Keratinocyte (primary cell): ENCODE measurements around the gene SPRED1. TPM values are rescaled to one million over a fixed set of nuclear protein-coding genes. Genes with fewer than 3 reads are reported as not detected.

Source experiments
- DNase-seq: peaks from one replicate; pipeline ENCODE4 v3.0.0-alpha.2; 2011; ENCODE audit warnings: low read depth, missing footprints, low spot score
- FAIRE-seq: peaks from 2 replicates; lab custom pipeline; 2011; peaks lifted over from hg19 to GRCh38; lab: Jason Lieb, UNC
- H2AFZ ChIP-seq: 2 replicates; pipeline ENCODE4 v1.6.0; 2012; ENCODE audit warnings: low read length, control low read depth, inconsistent platforms; ENCODE audit not compliant: control insufficient read depth
- H3K27ac ChIP-seq: 2 replicates; pipeline ENCODE4 v1.5.1; 2011; ENCODE audit warnings: low read length; ENCODE audit not compliant: control insufficient read depth, insufficient read depth
- H3K27me3 ChIP-seq: 3 replicates; pipeline ENCODE4 v1.6.0; 2011; ENCODE audit warnings: low read length; ENCODE audit not compliant: control insufficient read depth, insufficient read depth; ENCODE audit errors: extremely low read depth
- H3K36me3 ChIP-seq, 2 experiments: 2 replicates in 1 of 2; 3 replicates in 1 of 2; pipeline ENCODE4 v1.5.1; 2011; ENCODE audit warnings: low read length in 2 of 2, mild to moderate bottlenecking in 1 of 2; ENCODE audit not compliant: control insufficient read depth in 2 of 2, insufficient read depth in 2 of 2; ENCODE audit errors: extremely low read depth in 1 of 2
- H3K4me1 ChIP-seq: 3 replicates; pipeline ENCODE4 v1.5.1; 2011; ENCODE audit warnings: low read length; ENCODE audit not compliant: control insufficient read depth, insufficient read depth; ENCODE audit errors: extremely low read depth
- H3K4me2 ChIP-seq: 3 replicates; pipeline ENCODE4 v1.6.0; 2011; ENCODE audit warnings: low read depth, low read length; ENCODE audit not compliant: control insufficient read depth, insufficient read depth; ENCODE audit errors: extremely low read depth
- H3K4me3 ChIP-seq, 3 experiments: fragments of 200-600 bp in 1 of 3; sonication (generic) in 1 of 3; 2 replicates in 2 of 3; 3 replicates in 1 of 3; pipeline ENCODE4 v1.5.1; 2011 to 2016; ENCODE audit warnings: low read length in 3 of 3, mild to moderate bottlenecking in 3 of 3, control low read depth in 2 of 3, inconsistent platforms in 1 of 3, low read depth in 1 of 3, mixed read lengths in 1 of 3, mixed run types in 1 of 3, moderate library complexity in 1 of 3; ENCODE audit not compliant: control insufficient read depth in 2 of 3, insufficient read depth in 2 of 3; ENCODE audit errors: extremely low read depth in 1 of 3
- H3K79me2 ChIP-seq: 2 replicates; pipeline ENCODE4 v1.6.0; 2012; ENCODE audit warnings: low read length; ENCODE audit not compliant: control insufficient read depth, insufficient read depth
- H3K9ac ChIP-seq: 3 replicates; pipeline ENCODE4 v1.6.0; 2011; ENCODE audit warnings: low read length; ENCODE audit not compliant: control insufficient read depth, insufficient read depth; ENCODE audit errors: extremely low read depth
- H3K9me1 ChIP-seq: 3 replicates; pipeline ENCODE4 v1.6.0; 2011; ENCODE audit warnings: low read length; ENCODE audit not compliant: control insufficient read depth, insufficient read depth; ENCODE audit errors: extremely low read depth
- H3K9me3 ChIP-seq: 2 replicates; pipeline ENCODE4 v1.5.1; 2012; ENCODE audit warnings: low read depth, low read length; ENCODE audit not compliant: control insufficient read depth
- H4K20me1 ChIP-seq: 3 replicates; pipeline ENCODE4 v1.6.0; 2011; ENCODE audit warnings: low read length; ENCODE audit not compliant: control insufficient read depth, insufficient read depth; ENCODE audit errors: extremely low read depth
- EZH2 ChIP-seq: IDR thresholded peaks from one replicate; pipeline ENCODE4 v1.6.1; 2012; ENCODE audit warnings: inconsistent platforms, mild to moderate bottlenecking, low read length, moderate library complexity
- dilution Hi-C: fragments of 300-500 bp; cut with MboI; formaldehyde crosslinking; loops from one replicate; pipeline ENCODE4 v1.7.0; 2020; ENCODE audit warnings: low sequenced_read_pairs; ENCODE audit not compliant: extremely low pct_ligation_motif_present
- polyA plus RNA-seq, 5 experiments: library from polyadenylated mRNA; depleted of rRNA in 3 of 5; stranded (reverse) in 3 of 5; stranded (forward) in 1 of 5; unstranded in 1 of 5; fragments of >200 nt; gene quantifications; 1 replicate in 1 of 5; 2 replicates in 3 of 5; 3 replicates in 1 of 5; pipeline versions ENCODE4 v1.2.1 to v1.2.3, GENCODE V29; 2011 to 2012; ENCODE audit warnings: missing spikeins in 2 of 5, low read depth in 1 of 5, low replicate concordance in 1 of 5
- TF ChIP-seq, protein P1 (sequence below), 3 experiments: IDR thresholded peaks in 1 of 3; conservative IDR thresholded peaks in 1 of 3; optimal IDR thresholded peaks in 1 of 3; 2 replicates in 2 of 3; 3 replicates in 1 of 3; pipeline versions ENCODE3 to v1.5.1; 2011; ENCODE audit warnings: low read length in 3 of 3, mild to moderate bottlenecking in 3 of 3, moderate library complexity in 2 of 3, control low read depth in 1 of 3, inconsistent platforms in 1 of 3; ENCODE audit not compliant: insufficient read depth in 2 of 3; ENCODE audit errors: extremely low read depth in 1 of 3

The SPRED1 gene
- polyA plus RNA-seq, 1 donor (not counting 4 experiments of a cell fraction or from before 2014, with no cell fraction given), result 11.5 TPM

DNA sequence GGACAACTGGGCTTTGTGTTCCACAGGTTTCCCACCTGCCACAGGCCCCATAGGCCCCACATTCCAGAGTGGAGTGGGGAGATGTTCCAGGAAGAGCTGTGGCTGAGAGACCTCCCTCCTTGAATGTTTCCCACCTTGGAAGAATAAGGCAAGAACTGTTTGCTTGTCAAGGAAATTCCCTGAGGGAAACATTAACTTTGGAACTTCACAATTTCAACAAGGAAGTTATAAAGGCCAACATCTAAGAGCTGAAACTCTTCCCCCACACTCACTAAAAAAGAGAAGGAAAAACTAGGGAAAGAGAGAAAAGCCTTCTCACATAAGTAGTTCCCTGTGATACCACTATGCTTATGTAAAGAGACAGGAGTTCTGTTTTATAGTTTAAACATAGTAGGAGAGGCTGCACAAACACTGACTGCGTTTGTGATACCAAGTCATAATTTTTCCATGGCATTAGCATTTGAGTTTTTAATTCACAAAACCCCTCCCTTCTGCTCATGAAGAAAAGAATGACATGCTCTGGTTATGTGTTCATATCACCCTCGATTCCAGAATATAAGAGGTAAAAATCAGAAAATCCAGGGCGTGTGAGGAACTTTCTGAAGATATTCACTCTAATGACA, 39.8 kb upstream of the SPRED1 start:
- H4K20me1 ChIP-seq, result no peaks in the 10 kb centered on the region
- no peaks in the 10 kb centered on the region for H3K9me1 ChIP-seq
- H3K79me2 ChIP-seq, result no peaks in the 10 kb centered on the region
- dilution Hi-C loops, result no loop called here
- H3K9me3 ChIP-seq, result no peaks in the 10 kb centered on the region
- TF ChIP-seq, protein P1, sequence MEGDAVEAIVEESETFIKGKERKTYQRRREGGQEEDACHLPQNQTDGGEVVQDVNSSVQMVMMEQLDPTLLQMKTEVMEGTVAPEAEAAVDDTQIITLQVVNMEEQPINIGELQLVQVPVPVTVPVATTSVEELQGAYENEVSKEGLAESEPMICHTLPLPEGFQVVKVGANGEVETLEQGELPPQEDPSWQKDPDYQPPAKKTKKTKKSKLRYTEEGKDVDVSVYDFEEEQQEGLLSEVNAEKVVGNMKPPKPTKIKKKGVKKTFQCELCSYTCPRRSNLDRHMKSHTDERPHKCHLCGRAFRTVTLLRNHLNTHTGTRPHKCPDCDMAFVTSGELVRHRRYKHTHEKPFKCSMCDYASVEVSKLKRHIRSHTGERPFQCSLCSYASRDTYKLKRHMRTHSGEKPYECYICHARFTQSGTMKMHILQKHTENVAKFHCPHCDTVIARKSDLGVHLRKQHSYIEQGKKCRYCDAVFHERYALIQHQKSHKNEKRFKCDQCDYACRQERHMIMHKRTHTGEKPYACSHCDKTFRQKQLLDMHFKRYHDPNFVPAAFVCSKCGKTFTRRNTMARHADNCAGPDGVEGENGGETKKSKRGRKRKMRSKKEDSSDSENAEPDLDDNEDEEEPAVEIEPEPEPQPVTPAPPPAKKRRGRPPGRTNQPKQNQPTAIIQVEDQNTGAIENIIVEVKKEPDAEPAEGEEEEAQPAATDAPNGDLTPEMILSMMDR (optimal IDR thresholded peaks at IDR 0.05 in 1 of 3, IDR thresholded peaks at IDR 0.05 in 1 of 3, conservative IDR thresholded peaks at IDR 0.05 in 1 of 3; ENCODE audit: extremely low read depth in 1 of 3, insufficient read depth in 2 of 3, low read length in 3 of 3), result no peak
- TF ChIP-seq EZH2, result no peak
- no peak overlapping the region for H2AFZ ChIP-seq
- no peak overlapping the region for H3K4me3 ChIP-seq
- H3K4me1 ChIP-seq, result peaks cover 24% of the 10 kb centered on the region
- H3K36me3 ChIP-seq, result no peaks in the 10 kb centered on the region
- H3K27me3 ChIP-seq, result no peaks in the 10 kb centered on the region
- FAIRE-seq (no peak), DNase-seq (no peak)
- no peak overlapping the region for H3K27ac ChIP-seq
- no peak overlapping the region for H3K4me2 ChIP-seq
- H3K9ac ChIP-seq, result no peak overlapping the region

DNA sequence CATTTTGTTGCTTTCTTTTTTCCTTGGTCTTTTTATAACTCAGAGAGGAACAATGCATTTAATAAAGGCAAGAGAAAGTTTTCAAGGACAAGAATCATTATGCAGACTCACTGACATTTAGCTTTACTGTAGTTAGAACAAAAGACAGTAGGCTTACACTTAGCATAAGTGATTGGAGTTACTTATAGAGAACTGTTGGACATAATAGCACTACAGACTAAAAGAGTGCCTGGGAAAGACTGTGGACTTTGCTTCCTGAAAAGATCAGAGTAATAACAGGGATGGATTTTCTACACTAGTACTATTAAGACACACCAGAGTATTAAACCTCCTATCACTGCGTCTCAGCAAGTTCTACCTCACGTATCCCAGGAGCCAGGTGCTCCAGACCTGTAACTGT, 39.3 kb upstream of the SPRED1 start:
- H3K9ac ChIP-seq, result no peak overlapping the region
- H3K9me3 ChIP-seq, result no peaks in the 10 kb centered on the region
- TF ChIP-seq, protein P1 (optimal IDR thresholded peaks at IDR 0.05 in 1 of 3, IDR thresholded peaks at IDR 0.05 in 1 of 3, conservative IDR thresholded peaks at IDR 0.05 in 1 of 3; ENCODE audit: extremely low read depth in 1 of 3, insufficient read depth in 2 of 3, low read length in 3 of 3), result no peak
- no peak for TF ChIP-seq EZH2
- H3K4me1 ChIP-seq, result peaks cover 24% of the 10 kb centered on the region
- H3K4me2 ChIP-seq, result no peak overlapping the region
- FAIRE-seq, result no peak
- H3K9me1 ChIP-seq, result no peaks in the 10 kb centered on the region
- no peaks in the 10 kb centered on the region for H3K79me2 ChIP-seq
- H3K36me3 ChIP-seq, result no peaks in the 10 kb centered on the region
- DNase-seq, result no peak
- dilution Hi-C loops, result no loop called here
- no peak overlapping the region for H2AFZ ChIP-seq
- H4K20me1 ChIP-seq, result no peaks in the 10 kb centered on the region
- H3K4me3 ChIP-seq, result no peak overlapping the region
- no peaks in the 10 kb centered on the region for H3K27me3 ChIP-seq
- H3K27ac ChIP-seq, result no peak overlapping the region
